Endothelial cell of umbilical vein (primary cell): ENCODE results near the gene MICALL2. TPM values are rescaled to one million over a fixed set of nuclear protein-coding genes. Genes with fewer than 3 reads are reported as not detected.

ENCODE experiments used
- BruUV-seq: library from RNA; stranded (reverse); fragments of 400-500 nt; replicated peaks from 2 replicates; lab custom pipeline; 2021; lab: Mats Ljungman, UMichigan
- CTCF ChIA-PET: fragments of 300-600, 350-600 bp; sonication (Branson Sonifier 250); formaldehyde crosslinking; loops from one replicate; lab custom pipeline; 2021; ENCODE audit warnings: antibody characterized with exemption, inconsistent platforms; lab: Charles Lee
- POLR2A ChIA-PET: fragments of 300-600, 350-600 bp; sonication (Branson Sonifier 250); formaldehyde crosslinking; loops from one replicate; lab custom pipeline; 2021; ENCODE audit warnings: antibody characterized with exemption, inconsistent platforms; lab: Charles Lee
- DNase-seq: peaks from one replicate; pipeline ENCODE4 v3.0.0-alpha.2; 2011; ENCODE audit warnings: low read depth, low spot score
- FAIRE-seq: peaks from 2 replicates; lab custom pipeline; 2011; peaks lifted over from hg19 to GRCh38; lab: Jason Lieb, UNC
- H2AFZ ChIP-seq: 2 replicates; pipeline ENCODE4 v1.6.0; 2012; ENCODE audit warnings: low read depth, low read length, control low read depth, inconsistent platforms
- H3K27ac ChIP-seq: 2 replicates; pipeline ENCODE4 v1.5.1; 2011; ENCODE audit warnings: low read depth, mild to moderate bottlenecking, control low read depth, low read length, moderate library complexity; ENCODE audit not compliant: insufficient read depth
- H3K27me3 ChIP-seq, 2 experiments: 2 replicates each; pipeline versions ENCODE4 v1.6.0 to v1.6.1; 2011; ENCODE audit warnings: low read length in 2 of 2, mixed read lengths in 1 of 2; ENCODE audit not compliant: control insufficient read depth in 2 of 2, insufficient read depth in 2 of 2
- H3K36me3 ChIP-seq, 2 experiments: 2 replicates in 1 of 2; 3 replicates in 1 of 2; pipeline ENCODE4 v1.5.1; 2011; ENCODE audit warnings: low read length in 2 of 2, mild to moderate bottlenecking in 1 of 2, moderate library complexity in 1 of 2; ENCODE audit not compliant: control insufficient read depth in 2 of 2, insufficient read depth in 2 of 2; ENCODE audit errors: extremely low read depth in 1 of 2
- H3K4me1 ChIP-seq: 3 replicates; pipeline ENCODE4 v1.5.1; 2011; ENCODE audit warnings: mild to moderate bottlenecking, low read length; ENCODE audit not compliant: control insufficient read depth, insufficient read depth; ENCODE audit errors: extremely low read depth
- H3K4me2 ChIP-seq: 2 replicates; pipeline ENCODE4 v1.6.1; 2011; ENCODE audit warnings: low read length, control low read depth, mixed read lengths; ENCODE audit not compliant: insufficient read depth
- H3K4me3 ChIP-seq, 3 experiments: fragments of 200-600 bp in 1 of 3; sonication (generic), shearing (Covaris generic) in 1 of 3; replicated peaks in 1 of 3; 2 replicates each; pipeline ENCODE4 v1.5.1; 2011 to 2016; ENCODE audit warnings: control low read depth in 3 of 3, low read length in 3 of 3, mild to moderate bottlenecking in 2 of 3, inconsistent platforms in 1 of 3, low read depth in 1 of 3, moderate library complexity in 1 of 3; ENCODE audit not compliant: insufficient read depth in 1 of 3
- H3K79me2 ChIP-seq: 2 replicates; pipeline ENCODE4 v1.6.0; 2012; ENCODE audit warnings: low read length, inconsistent platforms; ENCODE audit not compliant: control insufficient read depth, insufficient read depth
- H3K9ac ChIP-seq: replicated peaks from 2 replicates; pipeline ENCODE3; 2011; ENCODE audit warnings: low read length, control low read depth; ENCODE audit not compliant: insufficient read depth; ENCODE audit errors: extremely low read depth
- H3K9me1 ChIP-seq: replicated peaks from 3 replicates; pipeline ENCODE4 v1.6.0; 2011; ENCODE audit warnings: mild to moderate bottlenecking, low read length; ENCODE audit not compliant: control insufficient read depth, insufficient read depth; ENCODE audit errors: extremely low read depth
- H3K9me3 ChIP-seq: replicated peaks from 2 replicates; pipeline ENCODE4 v1.5.1; 2012; ENCODE audit warnings: low read length, inconsistent platforms; ENCODE audit not compliant: control insufficient read depth, insufficient read depth
- H4K20me1 ChIP-seq: replicated peaks from 2 replicates; pipeline ENCODE3; 2011; ENCODE audit warnings: mild to moderate bottlenecking, low read length; ENCODE audit not compliant: control insufficient read depth, insufficient read depth; ENCODE audit errors: extremely low read depth
- CTCF ChIP-seq, 2 donors: IDR thresholded peaks; 1 replicate in 1 of 2; 2 replicates in 1 of 2; pipeline ENCODE4 v1.5.1; 2011; ENCODE audit warnings: low read length in 2 of 2, mild to moderate bottlenecking in 2 of 2, moderate library complexity in 2 of 2, control low read depth in 1 of 2, inconsistent platforms in 1 of 2, low read depth in 1 of 2; ENCODE audit not compliant: insufficient read depth in 1 of 2; ENCODE audit errors: extremely low read depth in 1 of 2
- EZH2 ChIP-seq: IDR thresholded peaks from 2 replicates; pipeline ENCODE4 v1.6.1; 2012; ENCODE audit warnings: borderline replicate concordance, low read depth, mild to moderate bottlenecking, moderate library complexity, low read length, inconsistent platforms; ENCODE audit not compliant: severe bottlenecking
- FOS ChIP-seq: IDR thresholded peaks from 2 replicates; pipeline ENCODE4 v1.6.1; 2011; ENCODE audit warnings: mild to moderate bottlenecking, low read length, moderate library complexity, borderline replicate concordance; ENCODE audit not compliant: insufficient read depth
- GATA2 ChIP-seq: IDR thresholded peaks from 2 replicates; pipeline ENCODE4 v1.7.0; 2011; ENCODE audit warnings: low read depth, mild to moderate bottlenecking, moderate library complexity, mixed read lengths, low read length; ENCODE audit not compliant: insufficient read length, insufficient read depth
- JUN ChIP-seq: IDR thresholded peaks from 2 replicates; pipeline ENCODE4 v1.6.1; 2011; ENCODE audit warnings: borderline replicate concordance, low read depth; ENCODE audit not compliant: insufficient read length, insufficient read depth
- MYC ChIP-seq: IDR thresholded peaks from one replicate; pipeline ENCODE4 v1.6.1; 2011; ENCODE audit warnings: mild to moderate bottlenecking, low read depth, low read length
- POLR2A ChIP-seq: IDR thresholded peaks from 2 replicates; pipeline ENCODE4 v1.6.1; 2012; ENCODE audit warnings: low read depth, mild to moderate bottlenecking, control low read depth, low read length
- POLR2AphosphoS5 ChIP-seq: IDR thresholded peaks from 2 replicates; pipeline ENCODE4 v1.6.1; 2012; ENCODE audit warnings: low read depth, mild to moderate bottlenecking, control low read depth, low read length, moderate library complexity; ENCODE audit not compliant: insufficient read depth
- dilution Hi-C: fragments of 300-500 bp; cut with MboI; formaldehyde crosslinking; loops from one replicate; pipeline ENCODE4 v1.15.0; 2019; ENCODE audit warnings: low sequenced_read_pairs; ENCODE audit not compliant: extremely low pct_ligation_motif_present
- intact Hi-C: fragments of 100-400 bp; cut with micrococcal nuclease; formaldehyde crosslinking; loops from one replicate; pipeline ENCODE4 v1.10.0; 2022
- polyA plus RNA-seq, 4 experiments: library from polyadenylated mRNA; depleted of rRNA in 3 of 4; stranded (reverse) in 3 of 4; unstranded in 1 of 4; fragments of >200 nt; gene quantifications; 2 replicates each; pipeline versions ENCODE4 v1.2.1 to v1.2.3, GENCODE V29; 2011 to 2012; ENCODE audit warnings: missing spikeins in 1 of 4
- total RNA-seq: library from RNA; stranded (reverse); gene quantifications from 2 replicates; pipeline ENCODE4 v1.2.3, GENCODE V29; 2021
- TF ChIP-seq, protein P1 (sequence below): IDR thresholded peaks from 2 replicates; pipeline ENCODE4 v1.6.1; 2011; ENCODE audit not compliant: insufficient read depth, insufficient read length

Gene MICALL2
- total and polyA plus RNA-seq, 2 donors (not counting 3 experiments of a cell fraction or from before 2014, with no cell fraction given): 29.8 to 46.3 TPM

DNA sequence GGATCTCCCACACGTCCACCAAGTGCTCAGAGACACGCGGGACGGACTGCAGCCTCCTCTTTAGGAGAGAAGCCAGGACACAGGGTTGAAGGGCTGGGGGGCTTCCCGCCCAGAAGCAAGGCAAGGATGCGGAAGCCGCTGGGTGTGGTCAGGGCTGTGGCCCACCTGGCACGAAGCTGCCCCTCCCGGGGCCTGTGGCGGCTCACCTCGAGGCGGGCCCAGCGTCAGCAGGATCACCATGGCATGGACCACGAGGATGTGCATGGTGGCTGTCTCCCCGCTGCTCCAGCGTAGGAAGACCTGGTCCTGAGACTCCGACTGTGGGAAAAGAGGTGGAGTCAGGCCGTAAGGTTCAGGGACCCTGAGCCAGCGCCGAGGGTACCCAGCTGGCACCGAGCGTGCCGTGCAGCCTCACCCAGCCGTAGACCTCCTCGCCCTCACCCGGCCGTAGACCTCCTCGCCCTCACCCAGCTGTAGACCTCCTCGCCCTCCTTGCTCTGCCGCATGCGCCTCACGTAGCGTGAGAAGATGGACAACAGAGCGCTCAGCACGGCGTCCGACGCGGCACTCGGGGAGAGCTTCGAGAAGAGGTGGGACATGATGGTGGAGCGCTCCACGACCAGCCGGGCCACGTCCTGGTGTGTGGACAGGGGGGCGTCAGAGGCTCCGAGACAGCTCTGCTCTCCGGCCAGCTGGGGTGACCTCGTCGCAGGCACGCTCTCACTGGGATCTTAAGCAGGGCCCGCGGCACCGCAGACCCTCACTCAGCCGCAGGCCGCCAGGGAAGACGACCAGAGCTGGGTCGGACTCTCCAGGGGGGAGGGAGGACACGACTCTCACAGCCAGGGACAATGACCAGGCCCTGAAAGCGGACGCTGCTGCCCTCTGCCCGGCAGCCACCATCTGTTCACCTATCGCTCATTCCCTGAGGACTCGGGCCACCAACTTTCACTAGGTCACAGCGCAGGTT lies 24.6 kb upstream of the MICALL2 start:
- Histone ChIP-seq H3K9me3 (no peaks in the 10 kb centered on the region), H3K27me3 (no peaks in the 10 kb centered on the region), H3K36me3 (peaks cover 4 to 63% of the 10 kb centered on the region in 2 experiments), H3K79me2 (no peaks in the 10 kb centered on the region), H3K9ac (no peak overlapping the region), H3K4me3 (no peak overlapping the region), H4K20me1 (no peaks in the 10 kb centered on the region), H2AFZ (no peak overlapping the region), H3K27ac (no peak overlapping the region), H3K4me2 (no peak overlapping the region), H3K9me1 (no peaks in the 10 kb centered on the region), H3K4me1 (no peaks in the 10 kb centered on the region)
- no peak for DNase-seq
- dilution Hi-C loops (no loop called here), intact Hi-C loops (no loop called here)
- ChIA-PET POLR2A (no interaction called here), CTCF (interaction anchor here (2.3 kb wide), 1 partner anchor 9 kb away, joined by 8 read pairs; no protein-coding TSS in a partner anchor)
- no TSS peak for BruUV-seq
- no peak for FAIRE-seq
- TF ChIP-seq CTCF (IDR thresholded peaks at IDR 0.05; ENCODE audit: extremely low read depth in 1 of 2, insufficient read depth in 1 of 2, low read depth in 1 of 2, low read length in 2 of 2) (no peak), FOS (no peak), MYC (no peak), POLR2AphosphoS5 (no peak), EZH2 (no peak), GATA2 (no peak), POLR2A (no peak), JUN (no peak)
- TF ChIP-seq, protein P1, sequence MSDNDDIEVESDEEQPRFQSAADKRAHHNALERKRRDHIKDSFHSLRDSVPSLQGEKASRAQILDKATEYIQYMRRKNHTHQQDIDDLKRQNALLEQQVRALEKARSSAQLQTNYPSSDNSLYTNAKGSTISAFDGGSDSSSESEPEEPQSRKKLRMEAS: no peak
